DMS153 (cell line): ENCODE results near the gene MTLN.
"Not testable (repeated sequence)": the region's sequence is repeated elsewhere in the genome, so short reads cannot be mapped to it uniquely, and the experiment has no call there.

Experiments used
- DNase-seq: peaks from one replicate; lab custom pipeline; 2025; lab: John Stamatoyannopoulos, UW

Gene MTLN

GRCh38 chr2:110198016-110198415, 14.3 kb downstream of the MTLN start:
- no peak for DNase-seq

- DNase-seq = no peak
These were observed 14.9 kb downstream of the MTLN start for GRCh38 chr2:110197452-110197851.

- DNase-seq = not testable (repeated sequence)
These were observed 22.2 kb downstream of the MTLN start for GRCh38 chr2:110190169-110190568.

DNA sequence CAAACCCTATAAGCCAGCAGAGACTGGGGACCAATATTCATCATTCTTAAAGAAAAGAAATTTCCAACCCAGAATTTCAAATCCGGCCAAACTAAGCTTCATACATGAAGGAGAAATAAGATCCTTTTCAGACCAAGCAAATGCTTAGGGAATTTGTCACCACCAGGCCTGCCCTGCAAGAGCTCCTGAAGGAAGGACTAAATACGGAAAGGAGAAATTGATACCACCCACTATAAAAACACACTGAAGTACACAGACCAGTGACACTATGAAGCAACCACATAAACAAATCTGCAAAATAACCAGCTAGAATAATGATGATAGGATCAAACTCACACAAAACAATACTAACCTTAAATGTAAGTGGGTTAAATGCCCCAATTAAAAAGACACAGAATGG, 29.9 kb downstream of the MTLN start:
- DNase-seq = no peak

DNA sequence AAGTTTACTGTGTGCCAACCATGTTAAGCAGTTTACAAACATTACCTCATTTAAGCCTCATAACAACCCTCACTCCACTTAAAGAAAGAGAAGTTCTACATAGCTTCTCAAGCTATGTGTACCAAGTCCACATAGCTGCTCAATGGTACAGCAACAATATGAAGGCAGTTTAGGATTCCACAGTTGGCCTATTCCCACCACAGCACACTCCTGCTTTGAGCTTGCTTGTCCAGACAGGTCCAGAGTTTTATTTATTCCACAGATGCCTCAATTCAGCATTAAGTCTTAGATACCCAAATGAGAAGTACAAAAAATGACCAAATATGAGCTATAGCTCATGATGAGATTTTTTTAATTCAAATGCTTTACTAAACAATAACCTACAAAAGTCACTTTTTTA, 32.3 kb downstream of the MTLN start:
- DNase-seq = no peak

- DNase-seq = peak; percentile 1
These were observed 38.8 kb downstream of the MTLN start for GRCh38 chr2:110173523-110173922.

- DNase-seq = no peak
These were observed 39.8 kb downstream of the MTLN start for GRCh38 chr2:110172506-110172905.

DNA sequence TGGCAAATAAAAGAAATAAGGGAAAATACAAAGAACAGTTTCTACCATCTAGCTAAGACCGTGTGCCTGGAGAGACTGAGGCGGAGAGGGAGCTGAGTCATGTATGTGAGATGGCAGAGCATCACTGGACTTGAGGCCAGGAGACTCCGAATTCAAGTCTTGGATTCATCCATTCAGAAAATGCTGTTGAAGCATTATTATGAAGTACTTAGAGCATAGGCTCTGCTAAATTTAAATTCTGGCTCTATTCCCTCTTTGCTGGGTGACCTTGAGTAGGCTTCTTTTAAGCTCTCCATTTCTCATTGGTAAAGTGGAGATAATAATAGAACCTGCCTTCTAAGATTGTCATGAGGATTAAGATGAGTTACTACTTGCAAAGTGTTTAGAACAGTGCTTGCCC, 42.2 kb downstream of the MTLN start:
- DNase-seq = no peak

GRCh38 chr2:110167326-110168000, 44.9 kb downstream of the MTLN start:
- DNase-seq = no peak

- DNase-seq = no peak
These were observed 46.1 kb downstream of the MTLN start for GRCh38 chr2:110166266-110166665.
